Ramos (cell line): ENCODE data around the gene TMPRSS3.

Source experiments
- in situ Hi-C: fragments of 300-500 bp; cut with MboI; formaldehyde crosslinking; loops from one replicate; pipeline ENCODE4 v1.14.3; 2022; ENCODE audit warnings: low sequenced_read_pairs; ENCODE audit not compliant: unreplicated experiment

The TMPRSS3 gene

DNA sequence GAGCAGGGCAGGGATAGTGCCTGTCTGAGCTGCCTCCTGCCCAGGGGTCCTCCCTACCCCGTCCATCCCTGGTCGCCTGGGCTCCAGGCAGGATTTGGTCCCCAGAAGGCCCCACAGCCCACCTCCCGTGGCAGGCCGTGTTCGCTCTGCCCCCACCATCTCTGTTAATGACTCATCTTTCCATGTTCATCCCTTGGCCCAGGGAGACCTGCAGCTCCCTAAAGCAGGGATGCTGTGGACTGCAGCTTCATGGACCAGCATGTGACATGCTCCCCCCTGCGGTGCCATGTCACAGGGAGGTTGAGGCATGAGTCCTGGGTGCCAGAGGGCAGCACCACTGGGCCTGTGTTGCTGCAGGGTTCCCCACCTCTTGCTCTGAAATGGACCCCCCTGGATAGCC is 34.7 kb upstream of the TMPRSS3 start:
- in situ Hi-C loops: loop anchor here (25.0 kb wide), 1 partner anchor 818 kb away; no protein-coding TSS in a partner anchor

DNA sequence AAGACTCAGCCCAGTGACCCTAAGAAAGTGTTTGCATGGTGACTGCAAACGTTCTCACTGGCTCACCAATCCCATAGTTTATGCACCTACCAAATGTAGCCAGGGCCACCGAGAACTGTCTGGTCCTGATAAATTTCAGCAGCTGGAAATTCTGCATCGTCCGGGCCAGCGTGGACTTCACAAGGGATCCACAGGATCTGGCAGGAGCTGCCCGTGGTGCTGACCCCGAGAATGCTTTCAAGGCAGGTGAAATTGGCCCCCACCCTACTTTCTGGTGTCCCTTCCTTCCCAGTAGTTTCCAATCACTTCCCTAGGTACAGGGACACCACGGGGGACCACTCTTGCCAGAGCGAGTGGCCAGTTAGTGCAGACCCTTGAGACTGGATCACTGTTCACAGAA is 34.0 kb upstream of the TMPRSS3 start:
- in situ Hi-C loops: loop anchor here (25.0 kb wide), 1 partner anchor 818 kb away; no protein-coding TSS in a partner anchor

DNA sequence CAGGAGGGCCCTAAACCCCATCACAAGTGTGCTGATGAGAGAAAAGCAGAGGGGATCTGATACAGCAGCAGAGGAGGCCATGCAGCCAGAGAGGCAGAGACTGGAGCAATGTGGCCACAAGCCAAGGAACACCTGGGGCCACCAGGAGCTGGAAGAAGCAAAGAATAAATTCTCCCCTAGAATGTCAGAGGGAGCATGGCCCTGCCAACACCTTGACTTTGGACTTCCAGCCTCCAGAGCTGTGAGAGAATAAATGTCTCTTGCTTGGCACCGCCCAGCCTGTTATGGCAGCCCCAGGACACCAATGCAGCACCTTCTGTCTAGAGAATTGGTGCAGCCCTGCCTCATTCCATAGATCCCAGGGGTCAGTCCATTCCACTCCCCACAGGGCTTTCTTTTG is 33.2 kb upstream of the TMPRSS3 start:
- in situ Hi-C loops: loop anchor here (25.0 kb wide), 1 partner anchor 817 kb away; no protein-coding TSS in a partner anchor

DNA sequence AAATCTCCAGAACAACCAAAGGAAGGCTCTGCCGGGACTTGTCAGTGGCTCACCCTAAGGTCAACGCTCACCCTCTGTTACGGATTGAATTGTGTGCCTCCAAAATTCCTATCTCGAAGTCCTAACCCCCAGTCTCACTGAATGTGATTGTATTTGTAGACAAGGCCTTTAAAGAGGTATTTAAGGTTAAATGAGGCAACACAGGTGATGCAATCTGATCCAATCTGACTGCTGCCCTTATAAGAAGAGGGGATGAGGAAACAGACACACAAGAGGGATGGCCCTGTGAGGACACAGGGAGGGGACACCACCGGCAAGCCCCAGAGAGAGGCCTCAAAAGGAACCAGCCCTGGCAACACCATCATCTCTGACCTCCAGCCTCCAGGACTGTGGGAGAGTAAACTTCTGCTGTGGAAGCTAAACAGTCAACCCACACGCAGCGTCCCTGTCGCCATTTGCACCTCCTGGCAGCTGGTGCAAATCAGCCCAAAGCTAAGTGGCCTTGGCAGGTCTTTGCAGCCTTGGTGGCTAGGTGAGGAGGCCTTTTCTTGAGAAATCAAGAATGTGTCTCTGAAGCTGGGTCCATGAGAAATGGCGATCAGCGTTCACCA is 32.1 kb upstream of the TMPRSS3 start:
- in situ Hi-C loops: loop anchor here (25.0 kb wide), 1 partner anchor 816 kb away; no protein-coding TSS in a partner anchor

DNA sequence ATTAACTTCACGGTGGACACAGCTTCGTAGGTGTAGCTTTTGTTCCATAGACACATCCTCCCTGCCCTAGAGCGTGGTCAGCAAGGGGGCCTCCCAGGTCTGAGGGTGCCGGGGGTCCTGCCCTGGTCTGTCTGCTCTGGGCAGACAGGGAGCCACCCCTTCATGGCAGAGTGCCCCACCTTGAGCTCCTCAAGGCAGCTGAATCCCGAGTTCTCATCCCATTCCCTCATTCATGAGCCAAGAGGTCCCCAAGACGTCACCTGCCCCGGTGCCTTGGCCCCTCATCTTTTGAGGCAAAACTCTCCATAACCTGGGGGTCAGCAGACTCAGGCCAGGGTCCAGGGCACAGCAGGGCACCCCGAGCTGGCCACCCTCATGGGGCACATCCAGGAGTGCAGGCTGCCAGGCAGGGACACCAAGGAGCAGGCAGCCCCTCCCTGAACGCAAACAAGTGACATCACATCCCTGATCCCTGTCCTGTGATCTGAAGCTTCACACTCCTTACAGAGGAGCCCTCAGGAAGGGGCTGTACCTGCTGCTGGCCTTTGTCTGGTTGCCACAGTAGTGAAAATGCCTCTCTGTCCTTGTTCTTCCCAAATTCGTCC is 31.1 kb upstream of the TMPRSS3 start:
- in situ Hi-C loops: loop anchor here (25.0 kb wide), 1 partner anchor 815 kb away; no protein-coding TSS in a partner anchor

DNA sequence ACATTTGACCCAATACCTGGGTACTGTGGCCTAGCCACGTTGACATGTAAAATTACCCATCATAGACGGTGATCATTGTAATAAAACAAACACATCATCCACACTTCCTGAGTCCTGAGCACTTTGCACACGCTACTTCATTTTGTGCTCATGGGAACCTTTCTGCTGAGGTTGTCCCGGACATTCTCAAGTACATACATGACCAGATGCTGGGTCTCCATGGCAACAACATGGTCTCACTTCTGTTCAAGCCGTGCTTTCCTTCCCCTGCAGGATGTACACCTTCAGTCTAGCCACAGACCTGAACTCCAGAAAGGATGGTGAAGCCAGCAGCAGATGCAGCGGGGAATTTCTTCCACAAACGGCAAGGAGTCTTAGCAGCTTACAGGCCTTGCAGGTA is 30.6 kb upstream of the TMPRSS3 start:
- in situ Hi-C loops: loop anchor here (25.0 kb wide), 1 partner anchor 814 kb away; no protein-coding TSS in a partner anchor

DNA sequence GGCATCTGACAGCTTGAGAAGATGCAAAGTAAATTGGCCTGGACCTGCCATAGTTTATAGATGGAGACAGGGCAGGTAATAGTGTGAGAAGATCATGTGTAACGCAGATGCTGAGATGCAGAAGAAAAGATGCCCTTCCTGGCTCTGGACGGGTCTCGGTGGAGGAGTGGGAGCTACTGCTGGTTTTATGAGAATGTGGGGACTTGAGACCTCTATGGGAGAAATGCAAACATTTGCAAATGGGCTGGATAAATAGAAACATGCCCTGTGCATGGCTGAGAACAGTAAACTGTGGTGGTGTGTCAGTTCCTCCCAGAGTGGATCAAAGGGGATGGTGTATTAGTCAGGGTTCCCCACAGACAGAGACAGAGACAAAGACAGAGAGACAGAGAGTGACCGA is 29.7 kb upstream of the TMPRSS3 start:
- in situ Hi-C loops: loop anchor here (25.0 kb wide), 1 partner anchor 813 kb away; no protein-coding TSS in a partner anchor

DNA sequence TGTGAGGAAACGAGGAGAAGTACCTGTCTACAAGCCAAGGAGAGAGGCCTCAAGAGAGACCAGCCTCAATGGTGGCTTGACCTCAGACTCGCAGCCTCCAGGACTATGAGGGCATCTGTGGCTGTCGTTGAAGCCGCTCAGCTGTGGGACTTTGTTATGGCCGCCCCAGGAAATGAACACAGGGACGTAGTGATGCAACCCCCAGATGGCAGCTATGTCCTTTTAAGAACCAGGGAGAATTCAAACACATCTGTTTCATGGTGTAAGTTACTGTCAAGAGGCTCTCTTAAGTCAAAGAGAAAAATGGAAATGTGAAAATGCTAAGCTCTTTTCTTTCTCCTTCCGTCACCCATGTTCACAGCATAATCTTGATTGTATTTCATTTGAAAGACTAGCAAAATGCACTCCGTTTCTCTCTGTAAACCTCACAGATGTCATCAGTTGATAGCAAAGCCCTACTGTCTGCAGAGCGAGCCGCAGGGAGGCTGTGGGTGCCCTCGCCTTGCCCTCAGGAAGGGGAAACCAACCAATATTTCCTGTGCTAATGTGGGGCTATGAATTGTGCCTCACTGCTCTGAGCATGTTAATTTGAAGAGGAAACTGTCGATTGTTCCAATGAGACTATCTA is 29.2 kb upstream of the TMPRSS3 start:
- in situ Hi-C loops: loop anchor here (25.0 kb wide), 1 partner anchor 813 kb away; no protein-coding TSS in a partner anchor

DNA sequence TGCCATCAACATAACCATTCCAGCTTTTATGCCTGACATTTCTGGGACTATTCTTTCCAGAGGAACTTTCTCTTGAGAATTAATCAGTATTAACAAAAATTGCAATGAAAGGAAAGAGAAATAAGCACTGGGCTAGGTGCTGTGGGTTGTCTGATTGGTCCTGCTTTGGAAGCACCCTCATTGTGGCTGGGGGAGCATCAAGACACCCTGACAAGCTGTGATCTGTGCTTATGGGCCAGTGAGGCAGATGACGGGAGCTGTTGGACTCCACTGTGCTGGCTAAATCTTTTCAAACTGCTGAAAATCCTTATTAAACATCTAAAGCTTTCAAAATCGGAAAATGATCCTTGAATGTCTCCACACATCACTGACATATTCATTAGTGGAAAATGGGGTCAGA is 27.8 kb upstream of the TMPRSS3 start:
- in situ Hi-C loops: no loop called here

DNA sequence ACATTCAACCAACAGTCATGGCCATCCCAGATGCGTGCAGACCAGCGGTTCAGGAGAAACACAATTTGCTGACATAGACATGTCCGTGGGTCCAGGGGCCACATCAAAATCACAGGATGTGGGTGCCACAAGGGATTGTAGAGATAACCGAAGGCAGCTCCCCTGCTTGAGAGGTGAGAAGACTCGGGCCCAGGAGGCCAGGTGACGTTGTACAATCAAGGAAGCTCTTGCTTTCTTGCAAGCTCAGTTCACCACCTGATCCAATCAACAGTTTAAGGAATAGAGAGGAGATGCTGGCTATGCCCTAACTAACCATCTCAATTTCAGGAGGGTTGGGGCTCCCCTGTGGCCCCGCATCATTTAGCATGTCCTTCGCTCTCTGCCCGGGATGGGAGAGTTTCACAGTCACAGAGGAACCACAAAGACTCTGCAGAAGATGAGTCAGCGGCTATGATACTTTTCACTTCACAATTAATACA is 27.4 kb upstream of the TMPRSS3 start:
- in situ Hi-C loops: no loop called here

DNA sequence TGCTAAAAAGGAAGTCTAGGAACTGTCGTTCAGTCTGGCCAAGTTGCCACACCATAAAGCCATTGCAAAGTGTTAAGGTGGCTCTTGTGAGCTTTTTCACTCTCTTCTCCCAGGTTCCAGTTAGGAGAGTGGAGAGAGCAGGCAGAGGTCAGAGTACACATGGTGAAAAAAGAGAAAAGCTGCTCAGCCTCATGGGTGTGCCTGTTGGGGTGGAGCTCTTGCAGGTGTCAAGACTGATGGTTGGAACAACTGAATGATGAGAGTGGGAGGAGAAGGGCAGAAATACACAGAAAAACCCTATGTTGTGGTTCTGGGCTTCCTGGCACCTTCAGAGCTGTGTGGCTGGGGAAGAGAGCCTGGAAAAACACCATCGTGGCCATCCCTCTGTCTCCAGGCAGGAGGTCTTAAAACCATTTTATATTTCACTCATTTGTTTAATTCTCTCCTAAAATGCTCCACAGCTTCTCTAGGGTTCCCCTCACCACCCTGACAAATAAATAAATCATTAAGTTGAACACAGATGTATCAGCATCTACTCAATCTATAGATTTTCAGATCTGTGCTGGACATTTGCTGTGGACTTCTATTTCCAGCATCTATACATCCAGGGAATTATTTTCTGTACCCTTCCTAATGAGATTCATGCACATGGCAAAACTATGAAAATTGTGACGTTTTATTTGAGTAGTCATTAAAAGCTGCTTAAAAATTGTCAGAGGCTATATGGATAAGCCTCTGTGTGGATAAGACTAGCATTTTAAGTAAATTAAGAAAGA is 25.4 kb upstream of the TMPRSS3 start:
- in situ Hi-C loops: no loop called here

DNA sequence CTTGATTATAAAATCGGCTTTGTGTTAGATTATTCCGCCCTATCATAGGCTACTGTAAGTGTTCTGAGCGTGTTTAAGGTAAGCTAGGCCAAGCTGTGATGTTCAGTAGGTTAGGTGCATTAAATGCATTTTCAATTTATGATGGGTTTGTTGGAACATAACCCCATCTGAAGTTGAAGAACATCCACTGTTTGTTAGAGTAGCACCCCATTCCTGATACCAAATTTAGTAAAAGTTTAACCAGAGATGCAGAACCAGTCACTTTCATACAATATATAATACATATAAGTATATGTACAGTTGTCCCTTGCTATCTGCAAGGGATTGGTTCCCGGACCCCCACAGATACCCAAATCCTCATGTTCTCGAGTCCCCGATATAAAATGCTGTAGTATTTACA is 24.0 kb upstream of the TMPRSS3 start:
- in situ Hi-C loops: no loop called here

DNA sequence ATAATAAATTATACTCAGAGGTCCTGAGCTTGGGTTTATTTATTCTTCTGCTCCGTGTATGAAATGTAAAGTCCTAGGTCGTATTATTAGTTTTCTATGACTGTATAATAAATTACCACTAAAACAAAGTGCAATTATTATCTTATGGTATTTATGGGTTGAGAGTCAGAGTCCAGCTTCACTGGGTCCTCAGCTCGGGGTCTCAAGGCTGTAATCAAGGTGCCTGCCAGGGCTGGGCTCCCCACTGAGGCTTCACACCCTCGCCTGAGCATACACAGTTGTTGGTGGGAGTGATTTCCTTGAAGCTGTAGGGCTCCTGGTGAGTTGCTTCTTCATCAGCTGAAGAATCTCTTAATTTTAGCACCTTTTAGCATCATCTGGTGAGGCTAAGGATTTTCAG is 23.0 kb upstream of the TMPRSS3 start:
- in situ Hi-C loops: no loop called here

DNA sequence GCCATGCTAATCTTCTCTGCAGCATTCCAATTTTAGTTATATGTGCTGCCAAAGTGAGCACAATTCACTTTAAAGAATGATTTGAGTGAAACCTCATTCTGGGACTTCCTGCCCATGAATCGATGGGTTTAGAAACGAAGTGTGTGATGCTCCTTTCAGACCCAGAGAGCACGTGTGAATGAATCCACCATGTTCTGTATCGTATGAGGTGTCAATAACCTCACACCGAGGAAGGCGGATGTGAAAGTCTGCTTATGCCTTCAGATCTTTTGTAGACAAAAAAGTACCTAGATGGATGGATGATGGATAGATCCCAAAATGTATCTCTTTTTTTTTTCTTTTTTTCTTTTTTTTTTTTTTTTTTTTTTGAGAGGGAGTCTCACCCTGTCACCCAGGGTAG is 21.7 kb upstream of the TMPRSS3 start:
- in situ Hi-C loops: no loop called here

DNA sequence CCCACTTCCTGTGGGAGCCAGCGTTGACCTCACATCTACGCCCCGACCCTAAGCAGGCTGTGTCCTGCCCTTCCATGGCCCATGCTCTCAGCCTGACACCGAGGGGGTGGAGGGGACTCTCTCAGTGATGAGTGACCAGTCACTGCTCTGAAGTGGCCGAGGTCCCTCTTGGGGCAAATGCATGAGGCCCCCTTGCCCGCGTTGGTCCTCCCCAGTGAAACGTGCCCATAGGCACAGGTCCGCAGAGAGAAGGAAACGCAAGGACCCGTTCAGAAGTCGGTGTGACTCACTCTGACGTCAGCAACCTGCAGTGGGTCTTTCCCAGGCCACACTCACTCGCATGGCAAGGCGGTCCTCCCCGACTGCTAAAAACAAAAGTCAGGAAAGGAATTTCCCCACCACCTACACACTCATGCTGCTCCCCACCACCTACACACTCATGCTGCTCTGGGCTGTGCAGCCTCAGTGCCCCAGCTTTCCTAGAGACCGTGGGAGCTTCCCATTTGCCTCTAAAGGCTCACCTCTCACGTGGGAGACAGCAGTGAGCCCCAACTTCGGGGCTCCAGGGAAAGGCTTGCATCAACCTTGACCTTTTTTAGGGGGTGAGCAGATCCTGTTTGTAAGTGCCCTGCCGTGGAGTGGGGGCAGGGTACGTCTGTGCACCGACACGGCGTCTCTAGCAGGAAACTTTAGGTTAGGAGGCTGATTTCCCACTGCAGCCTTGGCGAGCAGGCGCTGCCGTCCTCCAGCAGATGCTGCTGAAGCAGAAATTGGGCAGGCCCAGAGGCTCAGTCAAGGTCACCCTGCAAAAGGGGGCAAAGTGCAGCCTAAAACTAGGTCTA is 19.3 kb upstream of the TMPRSS3 start:
- in situ Hi-C loops: no loop called here

DNA sequence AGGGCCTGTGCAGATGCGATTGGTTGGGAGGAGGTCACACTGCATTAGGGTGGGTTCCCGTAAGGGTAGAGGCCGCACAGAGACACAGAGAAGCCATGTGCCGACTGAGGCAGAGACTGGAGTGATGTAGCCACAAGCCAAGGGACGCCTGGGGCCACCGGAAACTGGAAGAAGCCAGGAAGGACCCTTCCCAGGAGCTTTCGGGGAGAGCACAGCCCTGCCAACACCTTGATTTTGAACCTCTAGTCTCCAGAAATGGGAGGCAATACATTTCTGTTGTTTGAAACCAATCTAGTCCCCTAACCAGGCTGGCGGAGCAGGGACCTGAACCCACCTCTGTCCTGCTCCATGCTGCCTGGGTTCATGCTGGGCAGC is 18.7 kb upstream of the TMPRSS3 start:
- in situ Hi-C loops: no loop called here

DNA sequence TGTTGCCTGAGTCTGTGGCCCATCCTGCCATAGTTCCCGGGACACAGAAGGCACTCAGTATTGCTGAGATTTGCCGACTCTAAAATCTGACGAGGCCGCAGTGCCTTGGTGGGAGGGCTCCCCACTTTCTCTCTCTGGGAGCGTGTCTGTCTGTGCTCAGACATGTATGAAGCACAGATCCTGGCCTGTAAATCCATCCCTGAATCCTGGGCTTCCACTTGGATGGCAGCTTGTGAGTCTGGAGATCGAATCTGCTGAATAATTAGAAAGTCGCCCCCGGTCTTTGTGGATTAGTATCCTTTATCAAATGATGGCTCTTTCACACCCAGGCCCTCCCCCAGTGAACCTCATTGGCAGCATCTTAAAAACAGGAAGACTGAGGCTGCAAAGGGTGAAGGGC is 18.2 kb upstream of the TMPRSS3 start:
- in situ Hi-C loops: no loop called here

DNA sequence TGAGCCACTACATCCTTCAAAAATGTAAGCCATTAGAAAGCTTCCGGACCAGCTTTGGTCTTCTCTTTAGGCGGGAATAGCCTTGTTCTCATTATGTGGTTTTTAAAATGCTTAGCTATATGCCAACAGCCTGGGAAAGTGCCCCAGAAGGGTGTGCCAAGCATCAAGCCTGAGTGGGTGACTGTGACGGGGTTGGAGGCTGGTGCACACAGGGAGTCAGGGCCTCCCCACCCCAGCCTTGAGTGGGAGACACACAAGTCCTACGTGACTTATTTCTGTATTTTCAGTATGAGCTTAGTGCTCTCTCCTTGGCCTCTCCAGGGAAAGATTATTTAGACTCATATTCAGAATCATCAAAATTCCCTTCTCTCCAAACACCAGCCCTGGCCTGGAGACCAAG is 17.6 kb upstream of the TMPRSS3 start:
- in situ Hi-C loops: no loop called here

DNA sequence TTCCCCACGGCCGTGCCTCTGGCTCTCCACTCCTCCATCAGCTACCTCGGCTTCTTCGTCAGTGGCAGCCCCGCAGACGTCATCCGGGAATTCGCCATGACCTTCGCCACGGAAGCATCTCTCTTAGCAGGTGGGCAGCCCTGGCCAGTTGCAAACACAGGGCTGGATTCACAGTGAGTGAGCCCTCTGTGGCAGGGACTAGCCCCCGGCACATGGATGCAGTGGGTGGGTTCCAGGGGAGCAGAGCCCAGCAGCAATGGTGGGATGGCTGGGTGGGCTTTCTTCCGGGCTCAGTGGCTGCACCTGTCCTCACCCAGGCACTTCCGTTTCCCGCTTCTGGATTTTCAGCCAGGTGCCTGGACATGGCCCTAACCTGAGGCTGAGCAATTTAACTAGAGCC is 17.2 kb upstream of the TMPRSS3 start:
- in situ Hi-C loops: no loop called here

DNA sequence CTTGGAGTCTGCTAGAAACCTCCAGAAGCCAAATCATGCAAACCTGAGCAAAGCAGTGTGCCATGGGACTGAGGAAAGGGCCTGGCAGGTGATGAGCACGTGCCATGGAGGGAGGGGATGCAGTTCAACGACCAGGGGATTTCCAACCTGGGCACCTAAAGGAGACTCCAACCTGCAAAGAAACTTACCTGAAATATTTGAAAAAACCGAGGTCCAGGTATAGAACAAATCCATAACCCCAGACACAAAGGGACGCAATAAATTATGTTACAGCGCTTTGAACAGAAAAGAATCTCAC is 16.7 kb upstream of the TMPRSS3 start:
- in situ Hi-C loops: no loop called here
